HCT116 (cell line): ENCODE measurements around the gene GRM3. TPM values are rescaled to one million over a fixed set of nuclear protein-coding genes. Genes with fewer than 3 reads are reported as not detected.

Experiments
- ATAC-seq: fragments of 200-7000 bp; cut with Tn5 transposase; 2 replicates; pipeline ENCODE4 v1.9.1; 2020; ENCODE audit warnings: mild to moderate bottlenecking, moderate library complexity
- BruUV-seq: library from RNA; stranded (reverse); fragments of 400-500 nt; replicated peaks from 2 replicates; lab custom pipeline; 2021; lab: Mats Ljungman, UMichigan
- CTCF ChIA-PET: fragments of 300-600 bp; sonication (Branson Sonifier 250); formaldehyde crosslinking; loops from one replicate; lab custom pipeline; 2021; ENCODE audit warnings: antibody characterized with exemption; lab: Charles Lee
- POLR2A ChIA-PET: fragments of 300-600, 350-600 bp; sonication (Branson Sonifier 250); formaldehyde crosslinking; loops from one replicate; lab custom pipeline; 2021; ENCODE audit warnings: antibody characterized with exemption; lab: Charles Lee
- RAD21 ChIA-PET, 2 experiments: fragments of 300-600 bp; sonication (Branson Sonifier 250); formaldehyde crosslinking; loops; one replicate each; lab custom pipeline; 2023; ENCODE audit warnings: low total read pairs in 2 of 2; ENCODE audit not compliant: uncharacterized antibody in 2 of 2, unreplicated experiment in 2 of 2, low non-redundant PET in 1 of 2; lab: Charles Lee
- DNase-seq: peaks from one replicate; pipeline ENCODE4 v3.0.0-alpha.2; 2010; ENCODE audit warnings: low read depth, low spot score
- H2AFZ ChIP-seq: fragments of 200-600 bp; shearing (Covaris generic), sonication (generic); 2 replicates; pipeline ENCODE4 v1.6.1; 2017; ENCODE audit warnings: low read depth, mixed run types, mixed read lengths, antibody characterized with exemption, low read length; ENCODE audit not compliant: poor library complexity, severe bottlenecking
- H3K27ac ChIP-seq: 2 replicates; pipeline ENCODE4 v1.5.1; 2012; ENCODE audit warnings: low read depth, low read length
- H3K27me3 ChIP-seq: fragments of 200-600 bp; sonication (generic); 2 replicates; pipeline ENCODE4 v1.6.1; 2016; ENCODE audit warnings: mixed run types, low read length, mixed read lengths; ENCODE audit not compliant: insufficient read depth
- H3K36me3 ChIP-seq, 2 experiments: fragments of 200-500 bp in 1 of 2; fragments of 200-600 bp in 1 of 2; sonication (Bioruptor generic) in 1 of 2; sonication (generic) in 1 of 2; 2 replicates each; pipeline versions ENCODE4 v1.5.1 to v1.6.1; 2014 to 2016; ENCODE audit warnings: low read length in 2 of 2, inconsistent platforms in 1 of 2, mixed read lengths in 1 of 2, mixed run types in 1 of 2; ENCODE audit not compliant: insufficient read depth in 2 of 2, control insufficient read depth in 1 of 2
- H3K4me1 ChIP-seq, 2 experiments: fragments of 200-600 bp in 1 of 2; sonication (generic) in 1 of 2; 2 replicates each; pipeline versions ENCODE4 v1.5.1 to v1.6.1; 2012 to 2017; ENCODE audit warnings: low read length in 2 of 2, inconsistent platforms in 1 of 2, mild to moderate bottlenecking in 1 of 2, mixed read lengths in 1 of 2, mixed run types in 1 of 2, moderate library complexity in 1 of 2; ENCODE audit not compliant: insufficient read depth in 2 of 2, control insufficient read depth in 1 of 2
- H3K4me2 ChIP-seq: fragments of 200-600 bp; sonication (generic); 2 replicates; pipeline ENCODE4 v1.6.1; 2017; ENCODE audit warnings: mixed run types, low read length, mixed read lengths
- H3K4me3 ChIP-seq, 2 experiments: fragments of 200-600 bp in 1 of 2; sonication (generic) in 1 of 2; replicated peaks in 1 of 2; 2 replicates each; pipeline ENCODE4 v1.5.1; 2011 to 2016; ENCODE audit warnings: low read length in 2 of 2, control low read depth in 1 of 2, low read depth in 1 of 2, mild to moderate bottlenecking in 1 of 2, mixed read lengths in 1 of 2, mixed run types in 1 of 2
- H3K79me2 ChIP-seq: fragments of 200-600 bp; sonication (generic); 2 replicates; pipeline ENCODE4 v1.6.1; 2017; ENCODE audit warnings: mild to moderate bottlenecking, mixed run types, low read length, moderate library complexity, mixed read lengths; ENCODE audit not compliant: insufficient read depth
- H3K9ac ChIP-seq: fragments of 200-600 bp; sonication (generic); 2 replicates; pipeline ENCODE4 v1.6.1; 2016; ENCODE audit warnings: low read length, mixed read lengths
- H3K9me2 ChIP-seq: fragments of 200-600 bp; sonication (generic), shearing (Covaris generic); 2 replicates; pipeline ENCODE4 v1.6.1; 2017; ENCODE audit warnings: mixed run types, mild to moderate bottlenecking, moderate library complexity; ENCODE audit not compliant: insufficient read depth
- H3K9me3 ChIP-seq, 2 experiments: fragments of 200-500 bp in 1 of 2; fragments of 200-600 bp in 1 of 2; sonication (Bioruptor generic) in 1 of 2; sonication (generic) in 1 of 2; 2 replicates each; pipeline ENCODE4 v1.6.1; 2014 to 2017; ENCODE audit warnings: low read length in 2 of 2, mixed read lengths in 2 of 2, inconsistent platforms in 1 of 2, low read depth in 1 of 2, mild to moderate bottlenecking in 1 of 2, mixed run types in 1 of 2, moderate library complexity in 1 of 2; ENCODE audit not compliant: control insufficient read depth in 1 of 2, insufficient read depth in 1 of 2
- H4K20me1 ChIP-seq: fragments of 200-600 bp; sonication (generic), shearing (Covaris generic); 2 replicates; pipeline ENCODE4 v1.6.1; 2017; ENCODE audit warnings: mixed run types, mild to moderate bottlenecking, moderate library complexity; ENCODE audit not compliant: insufficient read depth
- CTCF ChIP-seq, 3 experiments: fragments of 200-600 bp in 1 of 3; sonication (generic) in 1 of 3; IDR thresholded peaks in 2 of 3; conservative IDR thresholded peaks in 1 of 3; 2 replicates each; pipeline ENCODE4 v1.5.1; 2012 to 2017; ENCODE audit warnings: low read depth in 2 of 3, low read length in 2 of 3, antibody characterized with exemption in 1 of 3, borderline replicate concordance in 1 of 3, control low read depth in 1 of 3, mild to moderate bottlenecking in 1 of 3, mixed read lengths in 1 of 3, mixed run types in 1 of 3, moderate library complexity in 1 of 3; ENCODE audit not compliant: insufficient read depth in 1 of 3
- ELF1 ChIP-seq: IDR thresholded peaks from 2 replicates; pipeline ENCODE4 v1.6.1; 2012; ENCODE audit warnings: low read depth, borderline replicate concordance
- EZH2 ChIP-seq: fragments of 200-600 bp; sonication (generic); IDR thresholded peaks from 2 replicates; pipeline ENCODE4 v1.6.1; 2017; ENCODE audit warnings: antibody characterized with exemption, mixed run types
- EZH2phosphoT487 ChIP-seq: fragments of 200-600 bp; IDR thresholded peaks from 2 replicates; pipeline ENCODE4 v1.6.1; 2018; ENCODE audit warnings: antibody characterized with exemption, borderline replicate concordance
- FOSL1 ChIP-seq: IDR thresholded peaks from 2 replicates; pipeline ENCODE4 v1.6.1; 2012; ENCODE audit warnings: low read depth
- RAD21 ChIP-seq: IDR thresholded peaks from 2 replicates; pipeline ENCODE4 v1.6.1; 2012; ENCODE audit warnings: low read depth, mild to moderate bottlenecking
- SIN3A ChIP-seq: IDR thresholded peaks from 2 replicates; pipeline ENCODE4 v1.6.1; 2012; ENCODE audit warnings: low read depth
- ZNF274 ChIP-seq: fragments of 200-500 bp; sonication (Bioruptor generic); IDR thresholded peaks from 2 replicates; pipeline ENCODE4 v1.6.1; 2014; ENCODE audit warnings: mild to moderate bottlenecking, low read depth, low read length, inconsistent platforms
- intact Hi-C: fragments of 100-400 bp; cut with micrococcal nuclease; formaldehyde crosslinking; loops from 2 replicates; pipeline ENCODE4 v1.10.0; 2022
- total RNA-seq: library from RNA; stranded (reverse); gene quantifications from one replicate; pipeline ENCODE4 v1.2.1, GENCODE V29; 2021; ENCODE audit not compliant: unreplicated experiment
- TF ChIP-seq, protein P1 (sequence below): IDR thresholded peaks from 2 replicates; pipeline ENCODE4 v1.6.1; 2011; ENCODE audit warnings: mild to moderate bottlenecking, low read length, moderate library complexity; ENCODE audit not compliant: insufficient replicate concordance; ENCODE audit errors: extremely low read depth
- TF ChIP-seq, protein P2 (sequence below): IDR thresholded peaks from 2 replicates; pipeline ENCODE4 v1.6.1; 2012

Gene GRM3
- total RNA-seq, 1 experiment from 2014 or later, result not detected

- TF ChIP-seq, protein P1, sequence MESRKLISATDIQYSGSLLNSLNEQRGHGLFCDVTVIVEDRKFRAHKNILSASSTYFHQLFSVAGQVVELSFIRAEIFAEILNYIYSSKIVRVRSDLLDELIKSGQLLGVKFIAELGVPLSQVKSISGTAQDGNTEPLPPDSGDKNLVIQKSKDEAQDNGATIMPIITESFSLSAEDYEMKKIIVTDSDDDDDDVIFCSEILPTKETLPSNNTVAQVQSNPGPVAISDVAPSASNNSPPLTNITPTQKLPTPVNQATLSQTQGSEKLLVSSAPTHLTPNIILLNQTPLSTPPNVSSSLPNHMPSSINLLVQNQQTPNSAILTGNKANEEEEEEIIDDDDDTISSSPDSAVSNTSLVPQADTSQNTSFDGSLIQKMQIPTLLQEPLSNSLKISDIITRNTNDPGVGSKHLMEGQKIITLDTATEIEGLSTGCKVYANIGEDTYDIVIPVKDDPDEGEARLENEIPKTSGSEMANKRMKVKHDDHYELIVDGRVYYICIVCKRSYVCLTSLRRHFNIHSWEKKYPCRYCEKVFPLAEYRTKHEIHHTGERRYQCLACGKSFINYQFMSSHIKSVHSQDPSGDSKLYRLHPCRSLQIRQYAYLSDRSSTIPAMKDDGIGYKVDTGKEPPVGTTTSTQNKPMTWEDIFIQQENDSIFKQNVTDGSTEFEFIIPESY, result no peak
- TF ChIP-seq FOSL1 (no peak), RAD21 (no peak), EZH2 (no peak), SIN3A (no peak), CTCF (IDR thresholded peaks at IDR 0.05 in 2 of 3, conservative IDR thresholded peaks at IDR 0.05 in 1 of 3; ENCODE audit: borderline replicate concordance in 1 of 3, insufficient read depth in 1 of 3, low read depth in 2 of 3, low read length in 2 of 3) (no peak), ZNF274 (no peak), EZH2phosphoT487 (no peak), ELF1 (no peak)
- TF ChIP-seq, protein P2, sequence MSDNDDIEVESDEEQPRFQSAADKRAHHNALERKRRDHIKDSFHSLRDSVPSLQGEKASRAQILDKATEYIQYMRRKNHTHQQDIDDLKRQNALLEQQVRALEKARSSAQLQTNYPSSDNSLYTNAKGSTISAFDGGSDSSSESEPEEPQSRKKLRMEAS, result no peak
- intact Hi-C loops, result no loop called here
- ATAC-seq (no peak), DNase-seq (no peak)
- Histone ChIP-seq H3K27me3 (peaks cover 5% of the 10 kb centered on the region; the same call in 1 of the 2 replicates), H3K36me3 (no peaks in the 10 kb centered on the region), H3K4me1 (no peaks in the 10 kb centered on the region), H3K4me2 (no peak overlapping the region), H3K4me3 (no peak overlapping the region), H3K9ac (no peak overlapping the region), H4K20me1 (no peaks in the 10 kb centered on the region), H3K79me2 (no peaks in the 10 kb centered on the region), H3K27ac (no peak overlapping the region), H2AFZ (no peak overlapping the region), H3K9me2 (no peaks in the 10 kb centered on the region), H3K9me3 (no peaks in the 10 kb centered on the region)
- CTCF ChIA-PET, result no interaction called here
- POLR2A ChIA-PET, result no interaction called here
- no TSS peak for BruUV-seq
- RAD21 ChIA-PET, result no interaction called here
Observed at GRCh38 chr7:86749741-86750665, 106.3 kb downstream of the GRM3 start.
